IgD-negative memory B cell (primary cell): ENCODE results near the gene PRKAA1. TPM values are rescaled to one million over a fixed set of nuclear protein-coding genes. Genes with fewer than 3 reads are reported as not detected.
"Not testable (repeated sequence)": the region's sequence is repeated elsewhere in the genome, so short reads cannot be mapped to it uniquely, and the experiment has no call there.

ENCODE experiments used
- H3K27ac Mint-ChIP-seq, 3 donors: one replicate each; pipeline ENCODE4 v1.8.0; 2020 to 2022; ENCODE audit warnings: mild to moderate bottlenecking in 3 of 3, mixed read lengths in 3 of 3, moderate library complexity in 1 of 3
- H3K27me3 Mint-ChIP-seq: one replicate; pipeline ENCODE4 v1.8.0; 2021; ENCODE audit warnings: mixed read lengths
- H3K36me3 Mint-ChIP-seq: one replicate; pipeline ENCODE4 v1.8.0; 2020; ENCODE audit warnings: mild to moderate bottlenecking, mixed read lengths
- H3K4me1 Mint-ChIP-seq, 3 donors: one replicate each; pipeline ENCODE4 v1.8.0; 2020 to 2022; ENCODE audit warnings: mixed read lengths in 3 of 3, mild to moderate bottlenecking in 1 of 3
- H3K4me3 Mint-ChIP-seq, 4 donors: one replicate each; pipeline ENCODE4 v1.8.0; 2020 to 2022; ENCODE audit warnings: mild to moderate bottlenecking in 4 of 4, mixed read lengths in 4 of 4, moderate library complexity in 3 of 4
- H3K9me3 Mint-ChIP-seq, 3 donors: one replicate each; pipeline ENCODE4 v1.8.0; 2020 to 2021; ENCODE audit warnings: mixed read lengths in 3 of 3, mild to moderate bottlenecking in 1 of 3
- polyA plus RNA-seq: library from polyadenylated mRNA; unstranded; fragments of 300-500 nt; fragmentation: Illumina TruSeq; gene quantifications from one replicate; pipeline ENCODE4 v1.2.3, GENCODE V29; 2021

Gene PRKAA1
- polyA plus RNA-seq, 1 donor from 2014 or later: 35.7 TPM

- H3K4me1 Mint-ChIP-seq: peaks cover 33 to 46% (median 39%) of the 10 kb centered on the region in 3 donors
- peak overlapping the region; percentile 87 to 96 (median 91) for H3K27ac Mint-ChIP-seq
- peak overlapping the region; percentile 90 to 98 (median 95) for H3K4me3 Mint-ChIP-seq
- peaks cover 2% of the 10 kb centered on the region for H3K36me3 Mint-ChIP-seq
- no peaks in the 10 kb centered on the region for H3K27me3 Mint-ChIP-seq
- H3K9me3 Mint-ChIP-seq: no peaks in the 10 kb centered on the region
These were observed 732 bp downstream of the PRKAA1 start for GRCh38 chr5:40797273-40798011.

GRCh38 chr5:40796487-40796889, 1.7 kb downstream of the PRKAA1 start:
- Mint-ChIP-seq H3K9me3 (no peaks in the 10 kb centered on the region), H3K4me1 (peaks cover 31 to 46% (median 42%) of the 10 kb centered on the region in 3 donors), H3K27me3 (no peaks in the 10 kb centered on the region), H3K4me3 (peak overlapping the region; percentile 36 to 98 (median 94)), H3K27ac (peak overlapping the region in 1 of 3 donors; percentile 27), H3K36me3 (peaks cover 2% of the 10 kb centered on the region)

DNA sequence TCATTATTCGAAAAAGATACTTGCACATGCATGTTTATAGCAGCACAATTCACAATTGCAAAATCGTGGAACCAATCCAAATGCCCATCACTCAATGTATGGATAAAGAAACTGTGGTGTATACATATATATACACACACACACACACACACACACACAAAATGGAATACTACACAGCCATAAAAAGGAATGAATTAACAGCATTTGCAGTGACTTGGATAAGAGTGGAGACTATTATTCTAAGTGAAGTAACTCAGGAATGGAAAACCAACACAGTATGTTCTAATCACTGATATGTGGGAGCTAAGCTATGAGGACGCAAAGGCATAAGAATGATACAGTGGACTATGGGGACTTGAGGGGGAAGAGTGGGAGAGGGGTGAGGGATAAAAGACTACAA, 3.3 kb downstream of the PRKAA1 start:
- not testable (repeated sequence) for H3K36me3 Mint-ChIP-seq, H3K9me3 Mint-ChIP-seq, H3K27ac Mint-ChIP-seq, H3K27me3 Mint-ChIP-seq
- H3K4me1 Mint-ChIP-seq: peaks cover 31 to 53% (median 50%) of the 10 kb centered on the region in 3 donors
- H3K4me3 Mint-ChIP-seq: peak overlapping the region in 2 of 4 donors; percentile 34 to 43

DNA sequence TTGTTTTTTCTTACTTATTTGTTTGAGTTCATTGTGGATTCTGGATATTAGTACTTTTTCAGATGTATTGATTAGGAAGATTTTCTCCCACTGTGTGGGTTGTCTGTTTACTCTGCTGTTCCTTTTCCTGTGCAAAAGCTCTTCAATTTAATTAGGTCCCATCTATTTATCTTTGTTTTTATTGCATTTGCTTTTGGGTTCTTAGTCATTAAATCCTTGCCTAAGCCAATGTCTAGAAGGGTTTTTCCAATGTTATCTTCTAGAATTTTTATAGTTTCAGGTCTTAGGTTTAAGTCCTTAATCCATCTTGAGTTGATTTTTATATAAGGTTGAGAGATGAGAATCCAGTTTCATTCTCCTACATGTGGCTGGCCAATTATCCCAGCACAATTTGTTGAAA, 3.8 kb downstream of the PRKAA1 start:
- H3K36me3 Mint-ChIP-seq, H3K9me3 Mint-ChIP-seq, H3K27me3 Mint-ChIP-seq, H3K27ac Mint-ChIP-seq: not testable (repeated sequence)
- Mint-ChIP-seq H3K4me3 (peak overlapping the region in 1 of 4 donors; percentile 3), H3K4me1 (peaks cover 30 to 53% (median 51%) of the 10 kb centered on the region in 3 donors)

GRCh38 chr5:40792691-40793090, 5.5 kb downstream of the PRKAA1 start:
- Mint-ChIP-seq H3K27ac (peak overlapping the region in 1 of 3 donors; percentile 63), H3K36me3 (peaks cover 11% of the 10 kb centered on the region), H3K4me1 (peaks cover 28 to 58% (median 56%) of the 10 kb centered on the region in 3 donors)
- H3K27me3 Mint-ChIP-seq, H3K4me3 Mint-ChIP-seq, H3K9me3 Mint-ChIP-seq: not testable (repeated sequence)

GRCh38 chr5:40791715-40792139, 6.4 kb downstream of the PRKAA1 start:
- Mint-ChIP-seq H3K4me3 (no peak overlapping the region), H3K36me3 (peaks cover 11% of the 10 kb centered on the region), H3K9me3 (no peaks in the 10 kb centered on the region), H3K4me1 (peaks cover 27 to 53% (median 52%) of the 10 kb centered on the region in 3 donors), H3K27me3 (no peaks in the 10 kb centered on the region), H3K27ac (no peak overlapping the region)

DNA sequence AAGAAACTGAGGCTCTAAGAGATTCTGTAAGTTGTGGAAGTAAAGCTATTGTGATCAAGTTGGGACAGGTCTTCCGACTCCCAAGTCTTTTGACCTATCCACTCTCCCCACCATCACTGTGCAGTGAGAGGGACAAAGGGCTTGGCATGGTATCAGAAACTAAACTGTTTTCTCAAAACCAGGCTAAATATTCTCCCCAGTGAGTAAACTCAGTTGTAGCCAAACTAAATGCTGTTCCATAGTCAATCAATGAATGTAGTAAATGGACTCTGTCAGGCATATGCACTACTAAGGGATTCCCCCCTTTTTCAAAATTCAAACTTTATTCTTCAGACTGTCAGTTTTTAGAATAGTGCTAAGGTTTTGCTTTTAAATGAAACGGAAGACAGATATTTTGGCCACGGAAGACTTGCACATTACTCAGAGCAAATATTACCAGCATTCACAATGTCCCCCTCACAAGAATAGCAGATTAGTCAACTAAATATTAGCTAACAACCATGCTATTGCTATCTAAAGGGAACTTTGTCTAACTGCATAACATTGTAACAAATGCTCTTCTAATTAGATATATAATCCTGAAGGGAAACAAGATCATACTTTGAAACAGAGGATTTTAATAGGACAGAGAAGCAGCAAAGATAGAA, 7.1 kb downstream of the PRKAA1 start:
- Mint-ChIP-seq H3K27ac (no peak overlapping the region), H3K4me3 (peak overlapping the region in 2 of 4 donors; percentile 45 to 58), H3K4me1 (peaks cover 30 to 52% (median 47%) of the 10 kb centered on the region in 3 donors), H3K9me3 (no peaks in the 10 kb centered on the region), H3K36me3 (peaks cover 11% of the 10 kb centered on the region), H3K27me3 (no peaks in the 10 kb centered on the region)

- not testable (repeated sequence) for H3K27me3 Mint-ChIP-seq
These were observed 9.2 kb downstream of the PRKAA1 start for GRCh38 chr5:40788941-40789340.

GRCh38 chr5:40787986-40788385, 10.2 kb downstream of the PRKAA1 start:
- H3K4me3 Mint-ChIP-seq: no peak overlapping the region
- H3K4me1 Mint-ChIP-seq: peaks cover 22 to 42% (median 32%) of the 10 kb centered on the region in 3 donors
- H3K27ac Mint-ChIP-seq: no peak overlapping the region
- peaks cover 9% of the 10 kb centered on the region for H3K36me3 Mint-ChIP-seq
- H3K9me3 Mint-ChIP-seq: no peaks in the 10 kb centered on the region
- no peaks in the 10 kb centered on the region for H3K27me3 Mint-ChIP-seq

More at GRCh38 chr5:40788941-40789340, 9.2 kb downstream of the PRKAA1 start:
- not testable (repeated sequence) for H3K36me3 Mint-ChIP-seq, H3K27ac Mint-ChIP-seq, H3K9me3 Mint-ChIP-seq
- Mint-ChIP-seq H3K4me1 (peaks cover 31 to 48% (median 40%) of the 10 kb centered on the region in 3 donors), H3K4me3 (peak overlapping the region in 1 of 4 donors; percentile 58)

- Mint-ChIP-seq H3K4me1 (peaks cover 27 to 41% (median 32%) of the 10 kb centered on the region in 3 donors), H3K4me3 (peak overlapping the region in 1 of 4 donors; percentile 9)
- H3K27me3 Mint-ChIP-seq, H3K27ac Mint-ChIP-seq, H3K9me3 Mint-ChIP-seq, H3K36me3 Mint-ChIP-seq: not testable (repeated sequence)
These were observed 11.5 kb downstream of the PRKAA1 start for GRCh38 chr5:40786664-40787063.

DNA sequence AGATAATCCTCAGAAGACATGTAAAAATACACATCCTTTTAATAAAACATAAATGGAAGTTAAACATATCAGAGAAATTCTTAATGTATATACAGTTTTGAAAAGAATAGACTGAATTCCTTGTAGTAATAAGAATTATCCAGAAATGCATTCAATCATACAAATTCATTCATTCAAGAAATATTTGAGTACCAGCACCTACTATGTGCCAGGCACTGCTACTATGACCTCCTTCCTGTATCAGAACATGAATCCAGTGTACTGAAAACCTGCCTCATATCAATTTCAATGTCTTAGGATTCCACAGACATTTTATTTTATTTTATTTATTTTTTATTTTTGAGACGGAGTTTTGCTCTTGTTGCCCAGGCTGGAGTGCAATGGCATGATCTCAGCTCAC, 13.3 kb downstream of the PRKAA1 start:
- H3K4me1 Mint-ChIP-seq: peaks cover 33 to 35% (median 34%) of the 10 kb centered on the region in 3 donors
- no peak overlapping the region for H3K4me3 Mint-ChIP-seq
- no peaks in the 10 kb centered on the region for H3K9me3 Mint-ChIP-seq
- no peak overlapping the region for H3K27ac Mint-ChIP-seq
- peaks cover 9% of the 10 kb centered on the region for H3K36me3 Mint-ChIP-seq
- H3K27me3 Mint-ChIP-seq: no peaks in the 10 kb centered on the region

DNA sequence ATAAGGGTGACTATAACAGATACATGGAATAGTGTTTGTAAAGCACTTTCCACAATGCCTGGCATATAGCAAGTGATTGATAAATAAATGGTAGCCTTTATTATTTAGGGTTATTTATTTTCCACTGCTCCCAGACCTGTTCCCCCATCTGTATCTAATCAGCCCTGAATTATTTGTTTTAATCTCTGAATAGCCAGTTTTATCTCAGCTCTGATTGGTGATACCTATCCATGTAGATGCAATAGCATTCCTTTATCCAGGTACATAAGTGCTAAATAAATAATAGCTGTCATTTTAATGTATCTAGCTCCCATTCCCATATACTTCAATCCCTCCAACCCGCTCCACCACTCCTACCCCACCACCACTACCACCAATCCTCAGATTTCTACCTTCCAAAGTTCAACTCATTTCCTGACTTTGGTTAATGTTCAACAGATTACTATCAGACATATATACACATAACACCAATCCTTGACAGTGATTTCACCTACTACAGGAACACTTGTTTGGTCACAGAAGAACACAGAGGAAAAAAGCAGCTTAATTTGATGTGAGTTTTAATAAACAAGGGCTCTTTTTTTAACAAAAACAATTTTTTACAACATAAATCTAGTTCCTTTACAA, 14.0 kb downstream of the PRKAA1 start:
- no peak overlapping the region for H3K4me3 Mint-ChIP-seq
- H3K27me3 Mint-ChIP-seq: no peaks in the 10 kb centered on the region
- peaks cover 9% of the 10 kb centered on the region for H3K36me3 Mint-ChIP-seq
- H3K4me1 Mint-ChIP-seq: peaks cover 29 to 35% (median 29%) of the 10 kb centered on the region in 3 donors
- no peaks in the 10 kb centered on the region for H3K9me3 Mint-ChIP-seq
- H3K27ac Mint-ChIP-seq: no peak overlapping the region

DNA sequence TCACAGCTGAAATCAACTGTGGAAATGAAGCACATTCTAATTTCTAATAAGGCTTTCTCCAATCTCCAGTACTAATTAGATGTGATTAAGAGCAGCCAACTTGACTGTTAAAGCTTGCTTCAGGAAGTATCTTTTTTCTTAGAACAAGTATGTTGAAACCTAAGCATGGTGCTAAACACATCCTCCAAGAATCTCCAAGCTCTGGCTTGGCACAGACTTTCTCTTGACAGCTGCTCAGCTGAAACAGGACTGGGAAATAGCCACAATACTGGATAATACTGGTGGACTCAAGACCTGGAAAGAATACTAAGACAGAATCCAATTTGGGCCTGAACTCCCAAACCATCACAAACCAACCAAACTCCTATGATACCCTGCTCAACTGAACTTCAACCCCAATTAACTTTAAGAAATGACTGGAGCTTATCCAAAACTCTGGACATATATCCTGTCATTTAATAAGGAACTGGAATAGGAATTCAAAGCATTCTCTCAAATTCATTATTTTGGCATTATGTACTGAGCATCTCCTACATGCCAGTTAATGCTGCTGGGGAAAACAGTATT, 16.2 kb downstream of the PRKAA1 start:
- Mint-ChIP-seq H3K4me1 (peaks cover 14 to 28% (median 25%) of the 10 kb centered on the region in 3 donors), H3K4me3 (no peak overlapping the region), H3K9me3 (no peaks in the 10 kb centered on the region), H3K27ac (peak overlapping the region in 1 of 3 donors; percentile 1), H3K36me3 (no peaks in the 10 kb centered on the region), H3K27me3 (no peaks in the 10 kb centered on the region)

GRCh38 chr5:40780858-40781257, 17.3 kb downstream of the PRKAA1 start:
- no peaks in the 10 kb centered on the region for H3K27me3 Mint-ChIP-seq
- H3K27ac Mint-ChIP-seq: no peak overlapping the region
- H3K9me3 Mint-ChIP-seq: no peaks in the 10 kb centered on the region
- no peak overlapping the region for H3K4me3 Mint-ChIP-seq
- H3K36me3 Mint-ChIP-seq: no peaks in the 10 kb centered on the region
- H3K4me1 Mint-ChIP-seq: peaks cover 14 to 24% (median 23%) of the 10 kb centered on the region in 3 donors

DNA sequence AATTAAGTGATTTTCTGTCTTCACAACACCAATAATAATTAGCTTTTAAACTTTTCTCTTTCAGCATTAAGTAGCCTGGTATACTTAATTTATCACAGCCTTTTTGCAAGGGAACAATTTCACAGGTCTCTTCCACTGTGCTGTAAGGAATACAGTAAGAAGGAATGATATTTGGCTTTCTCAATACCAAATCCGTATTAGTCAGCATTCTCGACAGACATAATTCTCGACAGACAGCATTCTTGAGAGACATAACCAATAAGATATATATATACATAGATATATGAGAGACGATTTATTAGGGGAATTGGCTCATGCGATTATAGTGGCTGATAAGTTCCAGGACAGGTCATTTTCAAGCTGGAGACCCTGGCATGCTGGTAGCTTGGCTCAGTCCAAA, 18.0 kb downstream of the PRKAA1 start:
- no peak overlapping the region for H3K27ac Mint-ChIP-seq
- H3K36me3 Mint-ChIP-seq: no peaks in the 10 kb centered on the region
- H3K27me3 Mint-ChIP-seq: no peaks in the 10 kb centered on the region
- peaks cover 14 to 20% (median 20%) of the 10 kb centered on the region in 3 donors for H3K4me1 Mint-ChIP-seq
- H3K9me3 Mint-ChIP-seq: no peaks in the 10 kb centered on the region
- H3K4me3 Mint-ChIP-seq: no peak overlapping the region
